AG04450 (cell line): Measurements from ENCODE around the gene WDR64. TPM values are rescaled to one million over a fixed set of nuclear protein-coding genes. Genes with fewer than 3 reads are reported as not detected.

Source experiments
- CTCF ChIA-PET: fragments of 300-600, 350-600 bp; formaldehyde crosslinking; extraction: SDS; loops from one replicate; lab custom pipeline; 2022; ENCODE audit warnings: antibody characterized with exemption, inconsistent platforms; lab: Charles Lee
- POLR2A ChIA-PET: fragments of 350-600 bp; formaldehyde crosslinking; extraction: SDS; loops from one replicate; lab custom pipeline; 2021; ENCODE audit warnings: antibody characterized with exemption, inconsistent platforms; lab: Yijun Ruan, JAX
- DNase-seq: peaks from one replicate; pipeline ENCODE4 v3.0.0-alpha.2; 2011; ENCODE audit warnings: low read depth, low spot score
- H3K27ac ChIP-seq: one replicate; pipeline ENCODE4 v1.5.1; 2012; ENCODE audit warnings: low read depth, low read length, control low read depth
- H3K27me3 ChIP-seq: one replicate; pipeline ENCODE4 v1.6.0; 2012; ENCODE audit warnings: low read length; ENCODE audit not compliant: control insufficient read depth, insufficient read depth
- H3K4me3 ChIP-seq: 2 replicates; pipeline ENCODE4 v1.5.1; 2011; ENCODE audit warnings: mild to moderate bottlenecking, low read depth, low read length, control low read depth
- H3K9me3 ChIP-seq: 2 replicates; pipeline ENCODE4 v1.5.1; 2012; ENCODE audit warnings: low read length; ENCODE audit not compliant: control insufficient read depth, insufficient read depth
- polyA plus RNA-seq: library from polyadenylated mRNA; depleted of rRNA; stranded (reverse); fragments of >200 nt; gene quantifications from 2 replicates; pipeline ENCODE4 v1.2.3, GENCODE V29; 2011
- TF ChIP-seq, protein P1 (sequence below): IDR thresholded peaks from 2 replicates; pipeline ENCODE4 v1.5.1; 2011; ENCODE audit warnings: low read depth, low read length, control low read depth, inconsistent platforms

The WDR64 gene
- polyA plus RNA-seq, 1 experiment = not detected

DNA sequence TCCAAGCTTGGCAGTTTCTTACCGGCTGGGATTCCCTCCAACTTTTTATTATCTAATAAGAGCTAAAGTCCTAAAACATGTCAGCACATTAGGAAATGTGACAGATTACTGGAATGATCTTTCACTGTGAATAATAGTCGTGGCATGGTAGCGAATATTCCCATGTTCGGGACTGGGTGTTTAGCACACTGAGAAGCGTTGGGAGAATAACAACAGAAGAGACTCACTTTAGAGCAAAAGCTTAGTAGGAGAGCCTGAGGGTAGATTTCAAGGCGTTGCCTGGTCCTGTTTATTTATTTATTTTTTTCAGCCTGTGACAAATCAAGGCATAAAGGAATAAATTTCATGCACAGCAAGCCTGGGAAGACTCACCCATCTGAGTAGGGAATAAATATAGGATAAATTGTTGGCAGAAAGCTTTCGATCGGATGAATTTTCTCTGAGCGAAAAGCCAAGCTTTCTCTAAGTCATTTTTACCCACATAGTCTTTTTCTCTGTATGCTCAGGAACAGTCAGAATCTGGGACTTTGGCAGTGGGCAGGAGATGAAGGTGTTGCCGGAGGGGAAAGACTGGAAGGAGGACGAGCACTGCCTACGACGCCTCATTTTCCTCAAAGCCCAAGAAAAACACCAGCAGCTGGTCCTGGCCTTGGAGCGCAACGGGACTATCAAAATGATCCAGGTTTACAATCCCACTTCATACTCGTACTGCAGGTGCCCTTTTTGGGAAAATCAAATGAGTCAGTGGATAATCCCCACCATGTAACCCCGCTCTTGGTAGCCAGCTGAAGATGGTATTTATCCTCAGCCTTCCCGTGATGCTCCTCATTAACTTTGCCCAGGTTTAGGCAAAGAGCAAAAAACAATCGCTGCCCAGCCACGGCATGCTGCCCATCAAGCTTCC is 97.2 kb downstream of the WDR64 start:
- H3K27me3 ChIP-seq = peaks cover 4% of the 10 kb centered on the region
- no peak overlapping the region for H3K4me3 ChIP-seq
- DNase-seq = no peak
- ChIA-PET POLR2A (no interaction called here), CTCF (interaction anchor here (0.6 kb wide), 1 partner anchor 85 kb away, joined by 4 read pairs; no protein-coding TSS in a partner anchor)
- no peak overlapping the region for H3K27ac ChIP-seq
- H3K9me3 ChIP-seq = no peaks in the 10 kb centered on the region
- TF ChIP-seq, protein P1, sequence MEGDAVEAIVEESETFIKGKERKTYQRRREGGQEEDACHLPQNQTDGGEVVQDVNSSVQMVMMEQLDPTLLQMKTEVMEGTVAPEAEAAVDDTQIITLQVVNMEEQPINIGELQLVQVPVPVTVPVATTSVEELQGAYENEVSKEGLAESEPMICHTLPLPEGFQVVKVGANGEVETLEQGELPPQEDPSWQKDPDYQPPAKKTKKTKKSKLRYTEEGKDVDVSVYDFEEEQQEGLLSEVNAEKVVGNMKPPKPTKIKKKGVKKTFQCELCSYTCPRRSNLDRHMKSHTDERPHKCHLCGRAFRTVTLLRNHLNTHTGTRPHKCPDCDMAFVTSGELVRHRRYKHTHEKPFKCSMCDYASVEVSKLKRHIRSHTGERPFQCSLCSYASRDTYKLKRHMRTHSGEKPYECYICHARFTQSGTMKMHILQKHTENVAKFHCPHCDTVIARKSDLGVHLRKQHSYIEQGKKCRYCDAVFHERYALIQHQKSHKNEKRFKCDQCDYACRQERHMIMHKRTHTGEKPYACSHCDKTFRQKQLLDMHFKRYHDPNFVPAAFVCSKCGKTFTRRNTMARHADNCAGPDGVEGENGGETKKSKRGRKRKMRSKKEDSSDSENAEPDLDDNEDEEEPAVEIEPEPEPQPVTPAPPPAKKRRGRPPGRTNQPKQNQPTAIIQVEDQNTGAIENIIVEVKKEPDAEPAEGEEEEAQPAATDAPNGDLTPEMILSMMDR = no peak

DNA sequence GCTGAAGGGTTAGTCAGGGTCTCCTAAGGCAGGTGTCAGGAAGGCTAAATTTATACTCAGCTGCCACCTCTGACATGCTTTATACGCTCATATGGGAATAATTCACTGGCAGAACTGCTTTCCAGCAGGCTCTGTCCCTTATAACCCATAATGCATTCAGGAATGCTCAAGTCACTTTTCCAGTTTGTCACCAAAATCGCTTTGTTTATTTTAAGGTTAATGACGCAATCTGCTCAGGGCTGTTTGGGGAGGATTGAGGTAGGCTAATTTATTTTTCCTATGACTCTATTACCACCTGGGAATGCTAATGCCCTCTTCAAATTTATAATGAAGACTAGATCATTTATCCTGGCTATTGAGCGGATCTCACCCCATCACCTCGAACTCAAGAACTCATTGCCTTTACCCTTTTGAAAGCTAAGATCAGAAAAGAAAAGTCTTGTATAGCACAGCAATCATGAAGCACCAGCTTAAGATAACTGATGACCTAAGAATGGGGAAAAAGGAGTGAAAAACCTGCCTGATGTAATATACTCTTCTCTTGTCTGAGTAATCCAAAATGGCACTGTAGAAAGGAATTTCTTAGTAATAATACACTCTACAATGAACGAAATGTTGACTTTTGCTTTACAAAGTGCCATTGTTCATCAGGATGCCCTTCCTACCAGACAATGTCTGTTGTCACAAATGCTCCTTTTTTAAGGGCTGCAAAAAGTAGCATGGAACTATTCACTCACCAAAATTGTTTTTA is 98.0 kb downstream of the WDR64 start:
- Histone ChIP-seq H3K27ac (no peak overlapping the region), H3K4me3 (no peak overlapping the region), H3K27me3 (peaks cover 4% of the 10 kb centered on the region), H3K9me3 (no peaks in the 10 kb centered on the region)
- CTCF ChIA-PET = no interaction called here
- POLR2A ChIA-PET = no interaction called here
- TF ChIP-seq, protein P1 = no peak
- no peak for DNase-seq

DNA sequence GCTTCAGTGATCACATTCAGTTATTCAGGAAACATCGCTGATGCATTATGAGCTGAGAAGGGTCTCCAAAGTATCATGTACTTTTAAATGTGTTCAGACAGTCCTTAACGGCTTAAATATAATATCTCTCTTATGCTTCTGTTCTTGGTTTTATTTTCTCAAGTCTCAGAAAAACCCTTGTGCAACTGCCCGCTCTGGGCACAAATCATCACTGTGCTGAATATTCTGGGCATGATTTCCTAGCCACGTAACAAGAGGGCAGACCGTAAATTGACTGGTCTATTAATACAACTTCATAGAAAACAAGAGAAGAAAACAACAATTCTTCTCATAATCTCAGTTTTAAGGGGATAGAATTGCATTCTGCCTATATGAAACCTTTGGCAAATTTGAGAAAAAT is 99.4 kb downstream of the WDR64 start:
- DNase-seq = no peak
- TF ChIP-seq, protein P1 = no peak
- Histone ChIP-seq H3K9me3 (no peaks in the 10 kb centered on the region), H3K27me3 (peaks cover 4% of the 10 kb centered on the region), H3K27ac (no peak overlapping the region), H3K4me3 (no peak overlapping the region)
- POLR2A ChIA-PET = no interaction called here
- CTCF ChIA-PET = no interaction called here

DNA sequence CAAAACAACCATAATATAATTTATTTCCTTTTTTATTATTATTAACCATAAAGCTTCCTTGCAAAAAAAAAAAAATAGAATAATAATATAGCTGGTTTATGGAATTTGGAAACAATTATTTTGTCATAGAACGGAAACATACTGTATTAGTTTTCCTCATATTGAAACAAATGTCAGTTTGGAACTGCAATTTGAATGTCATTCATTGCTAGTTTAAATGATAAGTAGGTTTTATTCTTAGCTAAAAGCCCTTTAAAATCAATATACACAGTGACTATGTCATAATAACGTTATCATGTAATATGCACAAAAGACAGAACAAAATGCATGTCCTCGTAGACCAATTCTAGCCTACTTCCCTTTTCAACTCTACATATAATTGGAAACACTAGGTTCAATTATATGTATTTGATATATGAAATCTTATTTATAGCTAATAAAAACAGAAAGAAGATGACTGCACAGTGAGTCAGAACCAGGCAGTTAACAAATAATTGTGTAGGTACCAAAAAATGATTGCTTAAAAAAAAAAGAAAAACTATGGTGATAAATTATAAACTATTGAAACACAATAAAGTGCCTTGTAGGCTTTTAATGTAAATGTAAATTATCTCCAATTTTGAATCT is 110.7 kb downstream of the WDR64 start:
- POLR2A ChIA-PET = no interaction called here
- TF ChIP-seq, protein P1 = no peak
- H3K27ac ChIP-seq = no peak overlapping the region
- H3K4me3 ChIP-seq = no peak overlapping the region
- no peaks in the 10 kb centered on the region for H3K9me3 ChIP-seq
- CTCF ChIA-PET = interaction anchor here (0.7 kb wide), 1 partner anchor 875 kb away, joined by 3 read pairs; no protein-coding TSS in a partner anchor
- no peaks in the 10 kb centered on the region for H3K27me3 ChIP-seq
- DNase-seq = no peak
